ENCODE data around the gene ZNF263. TPM values are rescaled to one million over a fixed set of nuclear protein-coding genes. Genes with fewer than 3 reads are reported as not detected.

Gene ZNF263
- total RNA-seq, 1 experiment from 2014 or later: 29.5 TPM

GRCh38 chr16:3282730-3283542, at the start of gene ZNF263 (continued):
- TF ChIP-seq, protein P1, sequence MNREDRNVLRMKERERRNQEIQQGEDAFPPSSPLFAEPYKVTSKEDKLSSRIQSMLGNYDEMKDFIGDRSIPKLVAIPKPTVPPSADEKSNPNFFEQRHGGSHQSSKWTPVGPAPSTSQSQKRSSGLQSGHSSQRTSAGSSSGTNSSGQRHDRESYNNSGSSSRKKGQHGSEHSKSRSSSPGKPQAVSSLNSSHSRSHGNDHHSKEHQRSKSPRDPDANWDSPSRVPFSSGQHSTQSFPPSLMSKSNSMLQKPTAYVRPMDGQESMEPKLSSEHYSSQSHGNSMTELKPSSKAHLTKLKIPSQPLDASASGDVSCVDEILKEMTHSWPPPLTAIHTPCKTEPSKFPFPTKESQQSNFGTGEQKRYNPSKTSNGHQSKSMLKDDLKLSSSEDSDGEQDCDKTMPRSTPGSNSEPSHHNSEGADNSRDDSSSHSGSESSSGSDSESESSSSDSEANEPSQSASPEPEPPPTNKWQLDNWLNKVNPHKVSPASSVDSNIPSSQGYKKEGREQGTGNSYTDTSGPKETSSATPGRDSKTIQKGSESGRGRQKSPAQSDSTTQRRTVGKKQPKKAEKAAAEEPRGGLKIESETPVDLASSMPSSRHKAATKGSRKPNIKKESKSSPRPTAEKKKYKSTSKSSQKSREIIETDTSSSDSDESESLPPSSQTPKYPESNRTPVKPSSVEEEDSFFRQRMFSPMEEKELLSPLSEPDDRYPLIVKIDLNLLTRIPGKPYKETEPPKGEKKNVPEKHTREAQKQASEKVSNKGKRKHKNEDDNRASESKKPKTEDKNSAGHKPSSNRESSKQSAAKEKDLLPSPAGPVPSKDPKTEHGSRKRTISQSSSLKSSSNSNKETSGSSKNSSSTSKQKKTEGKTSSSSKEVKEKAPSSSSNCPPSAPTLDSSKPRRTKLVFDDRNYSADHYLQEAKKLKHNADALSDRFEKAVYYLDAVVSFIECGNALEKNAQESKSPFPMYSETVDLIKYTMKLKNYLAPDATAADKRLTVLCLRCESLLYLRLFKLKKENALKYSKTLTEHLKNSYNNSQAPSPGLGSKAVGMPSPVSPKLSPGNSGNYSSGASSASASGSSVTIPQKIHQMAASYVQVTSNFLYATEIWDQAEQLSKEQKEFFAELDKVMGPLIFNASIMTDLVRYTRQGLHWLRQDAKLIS (CRISPR knock-in tag; IDR thresholded peaks at IDR 0.05; ENCODE audit: borderline replicate concordance): no peak
- TF ChIP-seq, protein P2, sequence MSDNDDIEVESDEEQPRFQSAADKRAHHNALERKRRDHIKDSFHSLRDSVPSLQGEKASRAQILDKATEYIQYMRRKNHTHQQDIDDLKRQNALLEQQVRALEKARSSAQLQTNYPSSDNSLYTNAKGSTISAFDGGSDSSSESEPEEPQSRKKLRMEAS (CRISPR knock-in tag; IDR thresholded peaks at IDR 0.05): peak; percentile 88
- TF ChIP-seq, protein P3, sequence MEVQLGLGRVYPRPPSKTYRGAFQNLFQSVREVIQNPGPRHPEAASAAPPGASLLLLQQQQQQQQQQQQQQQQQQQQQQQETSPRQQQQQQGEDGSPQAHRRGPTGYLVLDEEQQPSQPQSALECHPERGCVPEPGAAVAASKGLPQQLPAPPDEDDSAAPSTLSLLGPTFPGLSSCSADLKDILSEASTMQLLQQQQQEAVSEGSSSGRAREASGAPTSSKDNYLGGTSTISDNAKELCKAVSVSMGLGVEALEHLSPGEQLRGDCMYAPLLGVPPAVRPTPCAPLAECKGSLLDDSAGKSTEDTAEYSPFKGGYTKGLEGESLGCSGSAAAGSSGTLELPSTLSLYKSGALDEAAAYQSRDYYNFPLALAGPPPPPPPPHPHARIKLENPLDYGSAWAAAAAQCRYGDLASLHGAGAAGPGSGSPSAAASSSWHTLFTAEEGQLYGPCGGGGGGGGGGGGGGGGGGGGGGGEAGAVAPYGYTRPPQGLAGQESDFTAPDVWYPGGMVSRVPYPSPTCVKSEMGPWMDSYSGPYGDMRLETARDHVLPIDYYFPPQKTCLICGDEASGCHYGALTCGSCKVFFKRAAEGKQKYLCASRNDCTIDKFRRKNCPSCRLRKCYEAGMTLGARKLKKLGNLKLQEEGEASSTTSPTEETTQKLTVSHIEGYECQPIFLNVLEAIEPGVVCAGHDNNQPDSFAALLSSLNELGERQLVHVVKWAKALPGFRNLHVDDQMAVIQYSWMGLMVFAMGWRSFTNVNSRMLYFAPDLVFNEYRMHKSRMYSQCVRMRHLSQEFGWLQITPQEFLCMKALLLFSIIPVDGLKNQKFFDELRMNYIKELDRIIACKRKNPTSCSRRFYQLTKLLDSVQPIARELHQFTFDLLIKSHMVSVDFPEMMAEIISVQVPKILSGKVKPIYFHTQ (CRISPR knock-in tag; IDR thresholded peaks at IDR 0.05): no peak
- TF ChIP-seq ZNF121 (CRISPR knock-in tag; IDR thresholded peaks at IDR 0.05) (no peak), SOX15 (CRISPR knock-in tag; IDR thresholded peaks at IDR 0.05) (no peak), TCF7 (CRISPR knock-in tag; IDR thresholded peaks at IDR 0.05; ENCODE audit: low read depth) (no peak), ETV6 (CRISPR knock-in tag; IDR thresholded peaks at IDR 0.05) (peak; percentile 29; the same call in 1 of the 2 replicates), MYBL2 (CRISPR knock-in tag; IDR thresholded peaks at IDR 0.05) (no peak), SP1 (CRISPR knock-in tag; conservative IDR thresholded peaks at IDR 0.05) (peak; percentile 63), NR3C1 (CRISPR knock-in tag; conservative IDR thresholded peaks at IDR 0.05; ENCODE audit: low read depth) (no peak), ZNF671 (CRISPR knock-in tag; IDR thresholded peaks at IDR 0.05) (no peak), ZMAT4 (CRISPR knock-in tag; IDR thresholded peaks at IDR 0.05) (no peak), FOXK1 (CRISPR knock-in tag; IDR thresholded peaks at IDR 0.05) (peak; percentile 39; the same call in 1 of the 2 replicates), SMAD3 (CRISPR knock-in tag; IDR thresholded peaks at IDR 0.05; ENCODE audit: borderline replicate concordance) (0 out of 2 replicates have a peak, but pooled peaks have one; percentile 44)
- TF ChIP-seq, protein P4, sequence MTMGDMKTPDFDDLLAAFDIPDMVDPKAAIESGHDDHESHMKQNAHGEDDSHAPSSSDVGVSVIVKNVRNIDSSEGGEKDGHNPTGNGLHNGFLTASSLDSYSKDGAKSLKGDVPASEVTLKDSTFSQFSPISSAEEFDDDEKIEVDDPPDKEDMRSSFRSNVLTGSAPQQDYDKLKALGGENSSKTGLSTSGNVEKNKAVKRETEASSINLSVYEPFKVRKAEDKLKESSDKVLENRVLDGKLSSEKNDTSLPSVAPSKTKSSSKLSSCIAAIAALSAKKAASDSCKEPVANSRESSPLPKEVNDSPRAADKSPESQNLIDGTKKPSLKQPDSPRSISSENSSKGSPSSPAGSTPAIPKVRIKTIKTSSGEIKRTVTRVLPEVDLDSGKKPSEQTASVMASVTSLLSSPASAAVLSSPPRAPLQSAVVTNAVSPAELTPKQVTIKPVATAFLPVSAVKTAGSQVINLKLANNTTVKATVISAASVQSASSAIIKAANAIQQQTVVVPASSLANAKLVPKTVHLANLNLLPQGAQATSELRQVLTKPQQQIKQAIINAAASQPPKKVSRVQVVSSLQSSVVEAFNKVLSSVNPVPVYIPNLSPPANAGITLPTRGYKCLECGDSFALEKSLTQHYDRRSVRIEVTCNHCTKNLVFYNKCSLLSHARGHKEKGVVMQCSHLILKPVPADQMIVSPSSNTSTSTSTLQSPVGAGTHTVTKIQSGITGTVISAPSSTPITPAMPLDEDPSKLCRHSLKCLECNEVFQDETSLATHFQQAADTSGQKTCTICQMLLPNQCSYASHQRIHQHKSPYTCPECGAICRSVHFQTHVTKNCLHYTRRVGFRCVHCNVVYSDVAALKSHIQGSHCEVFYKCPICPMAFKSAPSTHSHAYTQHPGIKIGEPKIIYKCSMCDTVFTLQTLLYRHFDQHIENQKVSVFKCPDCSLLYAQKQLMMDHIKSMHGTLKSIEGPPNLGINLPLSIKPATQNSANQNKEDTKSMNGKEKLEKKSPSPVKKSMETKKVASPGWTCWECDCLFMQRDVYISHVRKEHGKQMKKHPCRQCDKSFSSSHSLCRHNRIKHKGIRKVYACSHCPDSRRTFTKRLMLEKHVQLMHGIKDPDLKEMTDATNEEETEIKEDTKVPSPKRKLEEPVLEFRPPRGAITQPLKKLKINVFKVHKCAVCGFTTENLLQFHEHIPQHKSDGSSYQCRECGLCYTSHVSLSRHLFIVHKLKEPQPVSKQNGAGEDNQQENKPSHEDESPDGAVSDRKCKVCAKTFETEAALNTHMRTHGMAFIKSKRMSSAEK (CRISPR knock-in tag; IDR thresholded peaks at IDR 0.05; ENCODE audit: borderline replicate concordance): no peak
- TF ChIP-seq, protein P5, sequence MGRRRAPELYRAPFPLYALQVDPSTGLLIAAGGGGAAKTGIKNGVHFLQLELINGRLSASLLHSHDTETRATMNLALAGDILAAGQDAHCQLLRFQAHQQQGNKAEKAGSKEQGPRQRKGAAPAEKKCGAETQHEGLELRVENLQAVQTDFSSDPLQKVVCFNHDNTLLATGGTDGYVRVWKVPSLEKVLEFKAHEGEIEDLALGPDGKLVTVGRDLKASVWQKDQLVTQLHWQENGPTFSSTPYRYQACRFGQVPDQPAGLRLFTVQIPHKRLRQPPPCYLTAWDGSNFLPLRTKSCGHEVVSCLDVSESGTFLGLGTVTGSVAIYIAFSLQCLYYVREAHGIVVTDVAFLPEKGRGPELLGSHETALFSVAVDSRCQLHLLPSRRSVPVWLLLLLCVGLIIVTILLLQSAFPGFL (CRISPR knock-in tag; IDR thresholded peaks at IDR 0.05; ENCODE audit: borderline replicate concordance): no peak
- TF ChIP-seq, protein P6, sequence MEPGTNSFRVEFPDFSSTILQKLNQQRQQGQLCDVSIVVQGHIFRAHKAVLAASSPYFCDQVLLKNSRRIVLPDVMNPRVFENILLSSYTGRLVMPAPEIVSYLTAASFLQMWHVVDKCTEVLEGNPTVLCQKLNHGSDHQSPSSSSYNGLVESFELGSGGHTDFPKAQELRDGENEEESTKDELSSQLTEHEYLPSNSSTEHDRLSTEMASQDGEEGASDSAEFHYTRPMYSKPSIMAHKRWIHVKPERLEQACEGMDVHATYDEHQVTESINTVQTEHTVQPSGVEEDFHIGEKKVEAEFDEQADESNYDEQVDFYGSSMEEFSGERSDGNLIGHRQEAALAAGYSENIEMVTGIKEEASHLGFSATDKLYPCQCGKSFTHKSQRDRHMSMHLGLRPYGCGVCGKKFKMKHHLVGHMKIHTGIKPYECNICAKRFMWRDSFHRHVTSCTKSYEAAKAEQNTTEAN (CRISPR knock-in tag; IDR thresholded peaks at IDR 0.05): 0 out of 2 replicates have a peak, but pooled peaks have one; percentile 41
- TF ChIP-seq, protein P7, sequence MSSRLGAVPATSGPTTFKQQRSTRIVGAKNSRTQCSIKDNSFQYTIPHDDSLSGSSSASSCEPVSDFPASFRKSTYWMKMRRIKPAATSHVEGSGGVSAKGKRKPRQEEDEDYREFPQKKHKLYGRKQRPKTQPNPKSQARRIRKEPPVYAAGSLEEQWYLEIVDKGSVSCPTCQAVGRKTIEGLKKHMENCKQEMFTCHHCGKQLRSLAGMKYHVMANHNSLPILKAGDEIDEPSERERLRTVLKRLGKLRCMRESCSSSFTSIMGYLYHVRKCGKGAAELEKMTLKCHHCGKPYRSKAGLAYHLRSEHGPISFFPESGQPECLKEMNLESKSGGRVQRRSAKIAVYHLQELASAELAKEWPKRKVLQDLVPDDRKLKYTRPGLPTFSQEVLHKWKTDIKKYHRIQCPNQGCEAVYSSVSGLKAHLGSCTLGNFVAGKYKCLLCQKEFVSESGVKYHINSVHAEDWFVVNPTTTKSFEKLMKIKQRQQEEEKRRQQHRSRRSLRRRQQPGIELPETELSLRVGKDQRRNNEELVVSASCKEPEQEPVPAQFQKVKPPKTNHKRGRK (CRISPR knock-in tag; IDR thresholded peaks at IDR 0.05; ENCODE audit: borderline replicate concordance): no peak

Measured in WTC11 (cell line).